CD4-positive, alpha-beta T cell treated with Interleukin-4 for 4 hours (primary cell): ENCODE measurements around the gene TEAD2.

ENCODE experiments used
- DNase-seq: peaks from one replicate; pipeline ENCODE4 v3.0.0-alpha.2; 2020

TEAD2 gene

GRCh38 chr19:49362048-49362928 lies at the start of gene TEAD2:
Gene TEAD2, minus strand, starts transcription at chr19:49362416. Its CDS starts 2,341 bp downstream, at chr19:49360075.
- DNase-seq, result no peak

DNA sequence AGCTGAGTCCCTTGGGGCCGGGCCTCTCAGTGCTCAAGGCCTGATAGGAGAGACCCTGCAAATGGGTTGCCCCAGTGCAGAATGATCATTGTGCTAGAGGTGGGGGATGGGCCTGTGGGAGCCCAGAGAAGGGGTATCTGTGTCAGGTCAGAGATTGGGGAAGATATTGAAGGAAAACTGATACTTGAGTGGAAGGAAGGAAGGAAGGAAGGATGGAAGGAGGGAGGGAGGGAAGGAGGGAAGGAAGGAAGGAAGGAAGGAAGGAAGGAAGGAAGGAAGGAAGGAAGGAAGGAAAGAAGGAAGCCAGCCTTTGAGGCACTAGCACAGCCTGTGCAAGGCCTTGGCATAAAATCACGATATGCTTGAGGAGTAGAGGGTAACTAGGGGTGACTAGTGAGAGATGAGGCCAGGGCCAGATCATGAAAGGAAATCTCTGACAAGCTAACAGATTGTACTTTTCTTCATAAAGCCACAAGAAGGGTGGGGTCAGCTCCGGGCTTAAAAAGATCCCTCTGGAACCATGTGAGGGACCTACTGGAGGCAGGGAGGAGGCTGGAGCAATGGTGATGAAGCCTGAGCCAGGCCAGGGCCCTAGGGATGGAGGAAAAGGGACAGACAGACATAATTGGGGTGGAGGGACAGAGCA lies 49.6 kb upstream of the TEAD2 start:
- no peak for DNase-seq

DNA sequence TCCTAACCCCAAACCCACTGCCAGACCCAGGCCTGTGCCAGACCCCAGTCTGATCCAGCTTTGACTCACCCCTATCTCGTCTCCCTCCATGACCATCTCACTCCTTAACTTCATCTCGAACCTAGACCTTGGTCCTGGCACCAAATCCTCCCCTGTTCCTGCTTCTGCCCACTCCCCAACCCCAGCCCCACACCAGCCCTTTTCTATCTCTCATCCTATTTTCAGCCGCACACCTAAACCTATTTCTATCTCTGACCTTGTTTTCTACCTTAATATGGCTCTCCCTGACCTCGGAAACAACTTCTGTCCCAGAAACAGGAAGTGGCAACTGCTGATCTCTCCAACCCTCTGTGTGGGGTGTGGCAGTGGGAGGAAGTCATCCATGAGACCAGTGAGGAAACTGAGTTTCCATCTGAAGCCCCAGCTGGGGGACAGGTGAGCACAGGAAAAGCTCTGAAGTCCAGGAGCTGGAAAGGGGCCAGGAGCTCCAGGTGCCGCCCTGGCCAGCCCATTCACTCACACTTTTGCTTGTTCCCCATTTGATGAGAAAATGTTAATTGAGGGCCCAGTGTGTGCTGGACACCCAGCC lies 47.3 kb upstream of the TEAD2 start:
- peak; percentile 40 for DNase-seq

DNA sequence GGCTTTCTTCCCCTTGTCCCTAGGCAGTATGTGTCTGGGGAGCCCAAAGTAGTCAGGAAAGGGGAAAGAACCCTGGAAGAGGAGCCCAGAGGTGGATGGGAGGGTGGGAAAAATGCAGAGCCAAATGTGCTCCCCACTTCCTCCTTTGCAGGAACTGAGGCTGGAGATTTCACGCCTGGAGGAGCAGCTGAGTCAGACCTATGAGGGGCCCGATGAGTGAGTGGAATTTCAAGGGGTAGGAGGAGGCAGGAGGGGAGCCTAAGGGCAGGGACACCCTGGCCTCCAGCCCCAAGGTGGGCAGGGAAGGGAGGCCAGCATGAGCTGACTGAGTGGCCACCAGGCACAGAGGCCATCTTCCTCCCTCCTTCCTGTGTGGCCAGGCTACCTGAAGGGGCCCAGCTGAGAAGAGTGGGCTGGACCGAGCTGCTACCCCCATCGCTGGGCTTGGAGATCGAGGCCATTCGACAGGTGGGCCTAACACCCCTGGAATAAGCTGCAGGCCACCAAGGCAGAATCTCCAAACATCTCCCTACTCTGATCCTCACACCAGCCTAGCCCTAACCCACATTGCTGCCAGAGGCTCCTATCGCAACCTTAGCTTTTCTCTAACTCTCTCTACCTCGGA lies 46.7 kb upstream of the TEAD2 start:
- DNase-seq, result no peak

DNA sequence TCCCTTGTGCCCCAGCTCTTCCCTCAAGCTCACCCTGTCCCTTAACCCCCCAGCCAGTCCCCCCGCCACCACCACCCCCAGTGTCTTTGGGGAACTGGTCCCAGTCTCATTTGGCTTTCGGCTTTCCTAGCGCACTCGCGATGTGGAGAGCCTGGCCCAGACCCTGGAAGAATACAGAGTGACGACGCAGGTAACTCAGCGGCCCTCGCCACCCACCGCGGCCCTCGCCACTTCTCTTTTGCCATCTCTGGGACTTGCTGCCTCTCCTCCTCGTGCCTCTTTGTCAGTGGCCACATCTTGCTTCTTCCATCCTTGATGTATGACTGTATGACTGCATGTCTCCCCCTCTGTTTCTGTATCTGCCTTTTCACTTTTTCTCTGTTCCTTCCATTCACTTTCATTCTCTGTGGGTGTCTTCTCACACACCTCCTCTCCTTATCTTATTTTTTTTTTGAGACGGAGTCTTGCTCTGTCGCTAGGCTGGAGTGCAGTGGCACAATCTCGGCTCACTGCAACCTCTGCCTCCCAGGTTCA lies 45.3 kb upstream of the TEAD2 start:
- DNase-seq, result no peak

- DNase-seq, result no peak
Measured at GRCh38 chr19:49407079-49407478, 44.9 kb upstream of the TEAD2 start.

- no peak for DNase-seq
Measured at GRCh38 chr19:49403404-49404187, 41.4 kb upstream of the TEAD2 start.

GRCh38 chr19:49400029-49400428 lies 37.8 kb upstream of the TEAD2 start:
- no peak for DNase-seq

- DNase-seq, result no peak
Measured at GRCh38 chr19:49398931-49399330, 36.7 kb upstream of the TEAD2 start.

- DNase-seq, result no peak
Measured at GRCh38 chr19:49398001-49398615, 35.9 kb upstream of the TEAD2 start.

DNA sequence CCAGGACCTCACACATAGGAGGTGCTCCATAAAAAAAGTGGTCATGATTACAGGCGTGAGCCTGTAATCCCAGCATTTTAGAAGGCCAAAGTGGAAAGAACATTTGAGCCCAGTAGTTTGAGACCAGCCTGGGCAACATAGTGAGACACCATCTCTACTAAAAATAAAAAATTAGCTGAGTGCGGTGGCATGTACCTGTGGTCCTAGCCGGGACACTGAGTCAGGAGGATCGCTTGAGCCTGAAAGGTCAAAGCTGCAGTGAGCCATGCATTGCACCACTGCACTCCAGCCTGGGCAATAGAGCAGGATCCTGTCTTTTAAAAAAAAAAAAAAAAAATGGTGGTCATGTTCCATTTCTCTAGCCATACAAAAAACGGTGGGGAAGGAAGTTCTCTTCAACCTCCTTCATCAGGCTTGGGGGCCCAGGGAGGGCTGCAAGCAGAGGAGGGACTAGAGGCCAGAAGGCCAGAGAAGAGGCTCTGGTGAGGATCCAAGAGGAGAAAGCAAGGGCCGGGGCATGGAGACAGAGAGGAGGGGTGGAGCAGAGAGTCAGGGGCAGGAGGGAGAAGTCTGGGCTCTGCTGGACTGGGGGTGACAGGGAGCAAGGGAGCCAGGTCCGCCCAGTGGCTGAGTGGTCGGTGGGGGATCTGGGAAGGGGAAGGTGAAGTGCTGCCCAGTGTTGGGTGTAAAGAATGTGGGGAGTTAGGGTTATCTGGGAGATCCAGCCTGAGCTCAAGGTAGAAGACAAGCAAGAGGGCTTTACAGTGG lies 34.7 kb upstream of the TEAD2 start:
- DNase-seq, result no peak

- no peak for DNase-seq
Measured at GRCh38 chr19:49395581-49396407, 33.6 kb upstream of the TEAD2 start.

DNA sequence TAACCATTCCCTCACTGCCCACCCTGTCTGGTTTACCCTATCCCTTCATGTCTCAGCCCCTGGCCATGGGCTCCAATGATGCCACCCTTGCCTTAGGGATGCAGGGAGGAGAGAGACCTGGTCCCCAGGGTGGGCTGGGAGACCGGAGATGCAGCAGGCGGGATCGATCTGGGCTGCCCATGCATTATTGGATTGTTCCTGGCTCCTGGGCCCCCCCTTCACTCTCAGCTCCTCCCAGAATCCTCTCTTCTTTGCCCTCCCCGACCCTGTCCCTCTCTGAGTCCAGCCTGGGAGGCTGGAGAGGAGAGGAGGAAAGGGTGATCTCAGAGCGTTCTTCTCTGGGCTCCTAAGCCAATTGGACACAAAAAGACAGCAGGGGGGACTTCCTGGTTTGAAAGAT lies 31.7 kb upstream of the TEAD2 start:
- DNase-seq, result no peak

- peak; percentile 82 for DNase-seq
Measured at GRCh38 chr19:49391581-49392399, 29.6 kb upstream of the TEAD2 start.

DNA sequence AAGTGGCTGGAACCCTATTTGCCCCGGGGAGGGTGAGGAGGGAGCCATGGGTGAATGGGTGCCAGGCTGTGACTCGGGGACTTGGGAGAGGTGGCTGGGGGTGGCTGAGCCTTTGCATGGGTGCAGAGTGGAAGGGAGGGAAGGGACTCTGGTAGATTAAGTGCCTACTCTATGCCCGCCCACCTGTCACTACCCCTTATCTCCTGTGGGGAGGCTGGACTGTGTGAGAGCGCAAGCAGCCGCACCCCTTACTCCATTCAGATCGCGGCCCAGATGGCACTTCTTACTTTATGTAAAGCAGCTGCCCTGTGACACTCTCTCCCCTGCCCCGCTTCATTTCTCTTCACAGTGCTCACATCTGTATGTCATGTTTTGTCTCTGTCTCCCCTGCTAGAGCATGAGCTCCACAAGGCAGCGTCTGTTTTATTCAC lies 28.7 kb upstream of the TEAD2 start:
- DNase-seq, result no peak

DNA sequence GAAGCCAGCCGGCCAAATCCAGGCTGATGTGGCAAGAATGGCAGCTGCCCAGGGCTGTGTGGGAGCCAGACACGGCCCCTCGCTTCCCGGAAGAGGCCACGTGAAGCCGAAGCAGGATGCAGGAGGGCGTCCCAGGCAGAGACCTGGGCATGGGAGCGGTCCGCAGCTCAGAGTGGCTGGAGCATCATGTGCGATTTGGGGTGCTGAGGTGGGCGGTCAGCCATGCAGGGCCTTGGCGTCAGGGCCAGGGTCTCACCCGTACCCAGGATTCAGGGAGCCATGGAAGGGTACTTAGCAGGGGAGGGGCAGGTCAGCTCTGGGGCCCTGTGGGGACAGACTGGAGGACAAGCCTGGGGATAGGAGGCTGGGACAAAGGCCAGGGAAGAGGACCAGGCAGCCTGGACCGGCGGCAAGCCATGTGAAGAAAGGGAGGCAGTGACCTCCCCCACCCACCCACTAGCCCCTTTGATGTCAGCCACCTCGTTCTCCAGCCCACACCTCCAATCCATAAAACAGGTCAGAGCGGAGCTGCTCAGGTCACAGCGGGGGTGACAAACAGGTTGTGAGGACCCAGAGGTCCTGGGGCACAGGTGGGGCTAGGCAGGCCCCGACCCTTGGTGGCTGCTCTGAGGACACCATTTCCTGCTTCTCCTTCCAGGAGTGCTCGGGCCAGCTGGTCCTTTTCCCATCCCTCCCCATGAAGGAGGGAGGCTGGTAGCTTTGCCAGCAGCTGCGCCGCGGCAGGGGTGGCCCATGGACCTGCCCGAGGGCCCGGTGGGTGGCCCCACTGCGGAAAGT lies 28.1 kb upstream of the TEAD2 start:
- DNase-seq, result no peak

- no peak for DNase-seq
Measured at GRCh38 chr19:49389406-49389805, 27.2 kb upstream of the TEAD2 start.

- DNase-seq, result peak; percentile 89
Measured at GRCh38 chr19:49387936-49388372, 25.7 kb upstream of the TEAD2 start, which contains the start of gene KASH5. Gene KASH5, plus strand, starts transcription at chr19:49388249. Its CDS starts 2,635 bp downstream, at chr19:49390884.
